HEK293T (cell line): Measurements from ENCODE around the gene TSGA10IP.

ENCODE experiments used
- CTCF ChIA-PET: fragments of 350-600 bp; formaldehyde crosslinking; extraction: SDS; loops from one replicate; lab custom pipeline; 2021; ENCODE audit warnings: antibody characterized with exemption, inconsistent platforms; lab: Yijun Ruan, JAX
- POLR2A ChIA-PET: fragments of 350-600 bp; formaldehyde crosslinking; extraction: SDS; loops from one replicate; lab custom pipeline; 2020; ENCODE audit warnings: antibody characterized with exemption, inconsistent platforms; lab: Yijun Ruan, JAX
- DNase-seq: peaks from one replicate; pipeline ENCODE4 v3.0.0; 2012; ENCODE audit warnings: mixed read lengths; ENCODE audit errors: extremely low spot score
- ARNT ChIP-seq: fragments of 450-650 bp; IDR thresholded peaks from 2 replicates; pipeline ENCODE4 v1.6.1; 2017; ENCODE audit warnings: mild to moderate bottlenecking
- BHLHE40 ChIP-seq: fragments of 450-650 bp; IDR thresholded peaks from 2 replicates; pipeline ENCODE4 v1.6.1; 2016; ENCODE audit warnings: mild to moderate bottlenecking, moderate library complexity, borderline replicate concordance
- CTBP1 ChIP-seq: fragments of 450-650 bp; IDR thresholded peaks from 2 replicates; pipeline ENCODE4 v1.6.1; 2016; ENCODE audit warnings: borderline replicate concordance
- ELF4 ChIP-seq: fragments of 450-650 bp; IDR thresholded peaks from 2 replicates; pipeline ENCODE4 v1.6.1; 2017; ENCODE audit warnings: antibody characterized with exemption
- FOXA1 ChIP-seq: fragments of 450-650 bp; IDR thresholded peaks from 2 replicates; pipeline ENCODE4 v1.6.1; 2016; ENCODE audit warnings: mild to moderate bottlenecking
- FOXK2 ChIP-seq: fragments of 450-650 bp; IDR thresholded peaks from 2 replicates; pipeline ENCODE4 v1.6.1; 2016; ENCODE audit warnings: mild to moderate bottlenecking
- FOXM1 ChIP-seq: fragments of 450-650 bp; IDR thresholded peaks from 2 replicates; pipeline ENCODE4 v1.6.1; 2017; ENCODE audit warnings: mild to moderate bottlenecking, borderline replicate concordance
- HDGF ChIP-seq: fragments of 450-650 bp; IDR thresholded peaks from 2 replicates; pipeline ENCODE4 v1.6.1; 2017; ENCODE audit warnings: antibody characterized with exemption, borderline replicate concordance
- L3MBTL2 ChIP-seq: fragments of 450-650 bp; conservative IDR thresholded peaks from 2 replicates; pipeline ENCODE4 v1.6.1; 2016; ENCODE audit warnings: mild to moderate bottlenecking
- LEF1 ChIP-seq: fragments of 450-650 bp; IDR thresholded peaks from 2 replicates; pipeline ENCODE4 v1.6.1; 2017; ENCODE audit warnings: mild to moderate bottlenecking, borderline replicate concordance
- NFRKB ChIP-seq: fragments of 450-650 bp; IDR thresholded peaks from 2 replicates; pipeline ENCODE4 v1.6.1; 2016; ENCODE audit warnings: mild to moderate bottlenecking, moderate library complexity
- SP1 ChIP-seq: fragments of 450-650 bp; IDR thresholded peaks from 2 replicates; pipeline ENCODE4 v1.6.1; 2017
- SUZ12 ChIP-seq: fragments of 450-650 bp; IDR thresholded peaks from 2 replicates; pipeline ENCODE4 v1.6.1; 2016; ENCODE audit warnings: mild to moderate bottlenecking
- TARDBP ChIP-seq: fragments of 450-650 bp; IDR thresholded peaks from 2 replicates; pipeline ENCODE4 v1.6.1; 2016
- ZNF384 ChIP-seq: fragments of 450-650 bp; IDR thresholded peaks from 2 replicates; pipeline ENCODE4 v1.6.1; 2016
- TF ChIP-seq, protein P1 (sequence below): fragments of 450-650 bp; IDR thresholded peaks from 2 replicates; pipeline ENCODE4 v1.6.1; 2016

Gene TSGA10IP

DNA sequence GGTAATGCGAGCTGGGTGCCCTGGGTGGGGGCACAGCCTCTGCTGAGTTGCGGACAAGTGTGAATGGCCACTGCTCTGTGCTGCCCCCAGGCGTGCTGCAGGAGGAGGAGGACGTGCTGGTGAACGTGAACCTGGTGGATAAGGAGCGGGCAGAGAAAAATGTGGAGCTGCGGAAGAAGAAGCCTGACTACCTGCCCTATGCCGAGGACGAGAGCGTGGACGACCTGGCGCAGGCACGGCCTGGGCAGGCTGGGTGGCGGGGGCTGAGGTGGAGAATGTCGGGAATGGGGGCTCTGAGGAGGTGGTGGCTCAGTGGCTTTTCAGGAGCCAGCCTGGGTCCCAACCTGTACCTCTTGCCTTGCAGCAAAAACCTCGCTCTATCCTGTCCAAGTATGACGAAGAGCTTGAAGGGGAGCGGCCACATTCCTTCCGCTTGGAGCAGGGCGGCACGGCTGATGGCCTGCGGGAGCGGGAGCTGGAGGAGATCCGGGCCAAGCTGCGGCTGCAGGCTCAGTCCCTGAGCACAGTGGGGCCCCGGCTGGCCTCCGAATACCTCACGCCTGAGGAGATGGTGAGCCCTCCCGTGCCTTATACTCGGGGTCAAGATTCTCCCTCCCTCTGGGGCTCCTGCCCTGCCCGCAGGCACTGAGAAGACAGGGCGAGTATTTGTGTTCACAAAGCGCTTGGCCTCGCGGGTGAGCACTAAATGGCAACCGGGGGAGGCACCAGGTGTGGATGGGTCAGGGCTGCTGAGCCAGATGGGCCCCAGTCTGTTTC, 20.9 kb downstream of the TSGA10IP start:
- ChIA-PET CTCF (interaction anchor here (0.5 kb wide), 1 partner anchor 20 kb away, joined by 6 read pairs; no protein-coding TSS in a partner anchor), POLR2A (no interaction called here)
- DNase-seq, result no peak
- TF ChIP-seq ARNT (no peak), ZNF384 (no peak), BHLHE40 (no peak)

DNA sequence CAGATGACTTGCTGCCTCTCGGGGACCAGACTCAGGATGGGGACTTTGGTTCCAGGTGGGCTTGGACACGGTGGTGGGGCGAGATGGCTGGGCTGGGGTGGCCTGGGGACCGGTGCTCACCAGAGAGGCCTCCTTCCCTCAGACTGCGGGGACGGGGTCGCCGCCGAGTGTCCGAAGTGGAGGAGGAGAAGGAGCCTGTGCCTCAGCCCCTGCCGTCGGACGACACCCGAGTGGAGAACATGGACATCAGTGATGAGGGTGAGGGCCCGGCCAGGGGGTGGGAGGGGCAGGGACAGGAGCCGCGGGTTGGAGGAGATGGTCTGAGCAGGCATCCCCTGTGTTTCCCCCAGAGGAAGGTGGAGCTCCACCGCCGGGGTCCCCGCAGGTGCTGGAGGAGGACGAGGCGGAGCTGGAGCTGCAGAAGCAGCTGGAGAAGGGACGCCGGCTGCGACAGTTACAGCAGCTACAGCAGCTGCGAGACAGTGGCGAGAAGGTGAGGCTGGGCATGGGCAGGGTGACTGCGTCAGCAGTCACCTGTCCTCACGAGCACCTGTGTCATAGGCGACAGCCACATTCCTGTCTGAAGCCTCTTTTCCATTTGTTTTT, 22.2 kb downstream of the TSGA10IP start:
- ChIA-PET POLR2A (interaction anchor here (0.6 kb wide), 1 partner anchor 15 kb away, joined by 3 read pairs; no protein-coding TSS in a partner anchor), CTCF (no interaction called here)
- TF ChIP-seq TARDBP (no peak), ARNT (no peak), CTBP1 (no peak), SP1 (no peak)
- TF ChIP-seq, protein P1, sequence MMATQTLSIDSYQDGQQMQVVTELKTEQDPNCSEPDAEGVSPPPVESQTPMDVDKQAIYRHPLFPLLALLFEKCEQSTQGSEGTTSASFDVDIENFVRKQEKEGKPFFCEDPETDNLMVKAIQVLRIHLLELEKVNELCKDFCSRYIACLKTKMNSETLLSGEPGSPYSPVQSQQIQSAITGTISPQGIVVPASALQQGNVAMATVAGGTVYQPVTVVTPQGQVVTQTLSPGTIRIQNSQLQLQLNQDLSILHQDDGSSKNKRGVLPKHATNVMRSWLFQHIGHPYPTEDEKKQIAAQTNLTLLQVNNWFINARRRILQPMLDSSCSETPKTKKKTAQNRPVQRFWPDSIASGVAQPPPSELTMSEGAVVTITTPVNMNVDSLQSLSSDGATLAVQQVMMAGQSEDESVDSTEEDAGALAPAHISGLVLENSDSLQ, result no peak
- DNase-seq, result no peak

DNA sequence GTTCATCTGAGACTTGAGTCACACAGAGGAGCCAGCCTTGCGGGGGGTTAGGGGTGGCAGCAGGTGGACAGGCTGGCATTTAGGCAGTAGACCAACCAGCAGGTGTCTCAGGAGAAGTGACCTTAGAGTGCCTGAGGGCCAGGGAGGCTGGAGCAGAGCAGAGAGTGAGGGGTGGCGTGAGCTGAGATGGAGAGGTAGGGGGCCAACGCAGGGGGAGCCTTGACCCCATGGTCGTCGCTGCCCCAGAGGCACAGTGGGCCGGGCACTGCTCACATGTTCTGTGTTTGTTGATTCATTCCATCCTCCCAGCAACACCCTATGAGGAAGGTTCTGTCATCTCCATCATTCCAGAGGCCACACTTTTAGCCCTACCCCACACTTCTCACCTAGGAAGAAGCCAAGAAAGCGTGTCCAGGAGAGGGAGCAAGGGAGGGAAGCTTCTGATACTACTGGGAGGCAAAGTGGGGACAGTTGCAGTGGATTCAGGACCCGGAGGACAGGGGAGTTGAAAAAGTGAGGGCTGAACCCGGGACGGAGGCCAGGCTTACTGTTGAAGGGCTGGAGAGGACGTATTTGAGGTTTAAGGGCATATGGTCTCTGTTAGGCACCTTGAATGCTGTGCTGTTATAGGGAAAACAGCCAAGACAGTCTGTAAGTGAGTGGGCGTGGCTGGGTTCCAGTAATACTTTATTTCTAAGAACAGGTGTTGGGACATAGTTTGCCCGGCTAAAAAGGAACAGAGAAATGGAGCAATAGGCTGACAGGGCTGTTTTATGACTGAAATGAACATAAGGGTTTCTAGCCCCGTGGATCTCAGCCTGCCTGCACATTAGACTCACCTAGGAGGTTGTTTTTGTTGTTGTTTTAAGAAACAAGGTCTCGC, 23.6 kb downstream of the TSGA10IP start:
- TF ChIP-seq FOXK2 (no peak), LEF1 (no peak), ELF4 (no peak), ARNT (no peak), ZNF384 (no peak), FOXA1 (no peak), SP1 (no peak), HDGF (no peak), NFRKB (no peak)
- TF ChIP-seq, protein P1, result no peak
- no peak for DNase-seq
- CTCF ChIA-PET, result no interaction called here
- POLR2A ChIA-PET, result no interaction called here

DNA sequence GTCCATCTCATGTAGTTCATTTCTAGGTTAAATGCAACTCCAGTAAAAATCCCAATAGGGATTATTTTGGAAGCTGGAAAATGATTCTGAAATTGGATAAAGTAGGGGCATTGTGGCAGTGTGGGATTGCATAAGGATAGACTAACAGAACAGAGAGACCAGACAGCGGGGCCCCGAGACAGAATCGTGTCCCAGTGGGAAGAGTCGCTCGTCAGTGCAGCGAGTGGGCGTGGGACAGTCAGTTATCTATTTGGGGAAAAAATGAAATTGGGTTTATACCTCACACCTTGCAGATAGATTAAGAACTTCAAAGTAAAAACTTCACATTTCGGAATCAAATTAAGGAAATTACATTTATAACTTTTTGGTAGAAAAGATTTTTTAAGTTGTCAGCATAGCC, 26.8 kb downstream of the TSGA10IP start:
- CTCF ChIA-PET, result no interaction called here
- POLR2A ChIA-PET, result interaction anchor here (0.7 kb wide), 1 partner anchor 112 kb away, joined by 3 read pairs; the partner anchor contains the start of gene MUS81
- TF ChIP-seq BHLHE40 (no peak), FOXA1 (no peak), NFRKB (no peak), TARDBP (no peak), FOXM1 (no peak), ELF4 (no peak), ZNF384 (no peak), LEF1 (no peak), L3MBTL2 (no peak), FOXK2 (no peak), CTBP1 (no peak), SP1 (no peak), HDGF (no peak), SUZ12 (no peak), ARNT (no peak)
- TF ChIP-seq, protein P1, result no peak
- DNase-seq, result no peak

DNA sequence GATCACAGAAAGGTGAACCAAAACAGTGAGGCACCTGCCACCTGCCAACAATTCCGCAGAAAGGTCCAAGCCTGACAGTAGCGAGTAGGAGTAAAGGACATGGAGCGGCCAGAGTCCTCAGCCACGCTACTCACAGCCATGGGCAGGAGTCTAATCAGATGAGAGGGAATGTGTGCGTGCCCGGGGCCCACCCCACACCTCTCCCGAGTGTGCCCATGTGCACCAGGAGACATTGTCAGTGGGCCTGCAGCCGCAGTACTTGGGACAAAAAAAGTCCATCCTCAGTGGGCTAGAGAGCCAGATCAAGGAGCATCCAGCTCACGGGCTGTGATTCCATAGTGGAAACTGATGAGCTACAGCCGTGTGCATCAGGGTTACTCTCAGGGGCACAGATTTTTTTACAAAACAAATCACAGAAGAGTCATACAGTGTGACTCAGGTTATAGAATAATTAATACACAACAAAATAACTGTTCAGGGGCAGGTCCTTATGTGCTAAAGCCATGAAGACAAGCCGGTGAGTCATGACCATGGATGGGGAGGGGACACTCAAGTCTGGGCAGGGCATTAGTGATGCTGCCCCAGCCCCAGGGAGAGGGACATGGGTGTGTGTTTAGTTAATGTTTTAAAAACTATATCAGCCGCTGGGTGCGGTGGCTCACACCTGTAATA, 28.3 kb downstream of the TSGA10IP start:
- ChIA-PET CTCF (no interaction called here), POLR2A (no interaction called here)
- no peak for TF ChIP-seq FOXM1
- no peak for TF ChIP-seq ZNF384
- no peak for TF ChIP-seq L3MBTL2
- no peak for TF ChIP-seq CTBP1
- TF ChIP-seq ELF4, result no peak
- no peak for DNase-seq

DNA sequence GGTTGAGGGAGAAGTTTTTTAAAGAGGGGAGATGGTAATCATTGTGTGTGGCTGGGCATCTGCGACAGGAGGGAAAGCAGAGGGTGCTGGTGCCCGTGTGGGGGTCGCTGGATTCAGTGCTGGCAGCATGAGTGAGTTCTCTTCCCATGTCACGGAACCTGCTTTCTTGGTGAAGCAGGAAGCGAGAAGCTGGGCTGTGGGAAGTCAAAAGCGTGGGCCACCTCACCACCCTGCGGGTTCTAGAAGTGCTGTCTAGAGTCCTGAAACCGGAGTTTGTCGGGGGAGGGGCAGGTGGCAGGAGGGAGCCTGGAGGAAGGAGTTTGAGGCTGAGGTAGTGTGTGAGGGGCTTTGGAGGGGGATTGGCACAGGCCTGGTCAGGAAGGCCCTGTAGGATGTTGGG, 30.5 kb downstream of the TSGA10IP start:
- ChIA-PET CTCF (interaction anchor here (0.7 kb wide), 1 partner anchor 87 kb away, joined by 3 read pairs; no protein-coding TSS in a partner anchor), POLR2A (no interaction called here)
- DNase-seq, result no peak
- TF ChIP-seq BHLHE40, result no peak
- TF ChIP-seq, protein P1, result no peak
- TF ChIP-seq SUZ12, result no peak
- no peak for TF ChIP-seq ELF4
- TF ChIP-seq ARNT, result no peak
- TF ChIP-seq NFRKB, result no peak
- no peak for TF ChIP-seq FOXM1
- TF ChIP-seq ZNF384, result no peak
- no peak for TF ChIP-seq TARDBP
- no peak for TF ChIP-seq HDGF
- TF ChIP-seq CTBP1, result no peak
- no peak for TF ChIP-seq FOXA1
- no peak for TF ChIP-seq LEF1
- TF ChIP-seq L3MBTL2, result no peak
- TF ChIP-seq FOXK2, result no peak
- no peak for TF ChIP-seq SP1
